CD14-positive monocyte (primary cell): ENCODE measurements around the gene XPO6. TPM values are rescaled to one million over a fixed set of nuclear protein-coding genes. Genes with fewer than 3 reads are reported as not detected.
A peak's percentile ranks its signal among the peaks of the same experiment; 100 is the strongest.

ENCODE experiments used
- DNase-seq, 3 donors: peaks; one replicate each; pipeline ENCODE4 v3.0.0-alpha.2; 2011 to 2022
- H2AFZ ChIP-seq: 2 replicates; pipeline ENCODE4 v1.6.0; 2012; ENCODE audit warnings: mild to moderate bottlenecking, low read depth, low read length, inconsistent platforms; ENCODE audit not compliant: insufficient read depth, poor library complexity, severe bottlenecking
- H3K27ac ChIP-seq, 2 donors: 1 replicate in 1 of 2; 2 replicates in 1 of 2; pipeline ENCODE4 v1.5.1; 2012 to 2013; ENCODE audit warnings: low read length in 2 of 2, control low read depth in 1 of 2, inconsistent platforms in 1 of 2, low read depth in 1 of 2, mild to moderate bottlenecking in 1 of 2
- H3K27me3 ChIP-seq, 2 donors: one replicate each; pipeline versions ENCODE4 v1.6.0 to v1.6.1; 2011 to 2013; ENCODE audit warnings: low read length in 2 of 2; ENCODE audit not compliant: control insufficient read depth in 2 of 2, insufficient read depth in 2 of 2
- H3K36me3 ChIP-seq, 2 donors: replicated peaks in 1 of 2; 1 replicate in 1 of 2; 2 replicates in 1 of 2; pipeline versions ENCODE4 v1.5.1 to v1.6.1; 2012 to 2013; ENCODE audit warnings: low read length in 2 of 2, control low read depth in 1 of 2, inconsistent platforms in 1 of 2, mild to moderate bottlenecking in 1 of 2; ENCODE audit not compliant: insufficient read depth in 2 of 2, control insufficient read depth in 1 of 2
- H3K4me1 ChIP-seq, 2 donors: 1 replicate in 1 of 2; 2 replicates in 1 of 2; pipeline versions ENCODE4 v1.5.1 to v1.6.1; 2012 to 2013; ENCODE audit warnings: low read length in 2 of 2, control low read depth in 1 of 2, inconsistent platforms in 1 of 2, mild to moderate bottlenecking in 1 of 2, moderate library complexity in 1 of 2; ENCODE audit not compliant: insufficient read depth in 2 of 2, control insufficient read depth in 1 of 2
- H3K4me2 ChIP-seq: replicated peaks from 2 replicates; pipeline ENCODE3; 2012; ENCODE audit warnings: low read length, moderate library complexity, mild to moderate bottlenecking; ENCODE audit not compliant: poor library complexity, severe bottlenecking; ENCODE audit errors: extremely low read depth
- H3K4me3 ChIP-seq, 3 experiments: fragments of 200-600 bp in 1 of 3; sonication (generic) in 1 of 3; replicated peaks in 1 of 3; 1 replicate in 2 of 3; 2 replicates in 1 of 3; pipeline ENCODE4 v1.5.1; 2011 to 2013; ENCODE audit warnings: low read length in 3 of 3, mild to moderate bottlenecking in 3 of 3, control low read depth in 2 of 3, low read depth in 2 of 3, inconsistent platforms in 1 of 3, moderate library complexity in 1 of 3
- H3K79me2 ChIP-seq: 2 replicates; pipeline ENCODE4 v1.6.0; 2012; ENCODE audit warnings: mild to moderate bottlenecking, control low read depth, inconsistent platforms, low read length, moderate library complexity; ENCODE audit not compliant: insufficient read depth
- H3K9ac ChIP-seq: 2 replicates; pipeline ENCODE4 v1.6.0; 2017; ENCODE audit warnings: low read length, mild to moderate bottlenecking; ENCODE audit not compliant: insufficient read depth, poor library complexity, severe bottlenecking
- H3K9me3 ChIP-seq, 2 donors: replicated peaks in 1 of 2; 1 replicate in 1 of 2; 2 replicates in 1 of 2; pipeline versions ENCODE4 v1.5.1 to v1.6.1; 2012 to 2013; ENCODE audit warnings: low read length in 2 of 2, control low read depth in 1 of 2; ENCODE audit not compliant: control insufficient read depth in 1 of 2, insufficient read depth in 1 of 2
- H4K20me1 ChIP-seq: 2 replicates; pipeline ENCODE4 v1.6.0; 2012; ENCODE audit warnings: mild to moderate bottlenecking, low read length, control low read depth, moderate library complexity; ENCODE audit not compliant: insufficient read depth
- H3K27ac Mint-ChIP-seq, 7 donors: one replicate each; pipeline ENCODE4 v1.8.0; 2020; ENCODE audit warnings: mild to moderate bottlenecking in 7 of 7, mixed read lengths in 7 of 7, moderate library complexity in 6 of 7, inconsistent platforms in 2 of 7
- H3K27me3 Mint-ChIP-seq, 3 donors: one replicate each; pipeline ENCODE4 v1.8.0; 2021 to 2022; ENCODE audit warnings: low read depth in 3 of 3, mild to moderate bottlenecking in 3 of 3, mixed read lengths in 3 of 3, moderate library complexity in 3 of 3, inconsistent platforms in 1 of 3
- H3K36me3 Mint-ChIP-seq, 2 donors: one replicate each; pipeline ENCODE4 v1.8.0; 2020; ENCODE audit warnings: mixed read lengths in 2 of 2, inconsistent platforms in 1 of 2, mild to moderate bottlenecking in 1 of 2
- H3K4me1 Mint-ChIP-seq: one replicate; pipeline ENCODE4 v1.8.0; 2020; ENCODE audit warnings: mild to moderate bottlenecking, mixed read lengths
- H3K4me3 Mint-ChIP-seq, 2 donors: one replicate each; pipeline ENCODE4 v1.8.0; 2020; ENCODE audit warnings: mild to moderate bottlenecking in 2 of 2, mixed read lengths in 2 of 2, moderate library complexity in 1 of 2
- H3K9me3 Mint-ChIP-seq, 7 donors: one replicate each; pipeline ENCODE4 v1.8.0; 2020 to 2022; ENCODE audit warnings: mixed read lengths in 7 of 7, mild to moderate bottlenecking in 6 of 7, moderate library complexity in 6 of 7, inconsistent platforms in 2 of 7
- WGBS: methylation state at CpG from one replicate; pipeline ENCODE4 v1.1.5; 2013; ENCODE audit warnings: missing lambda C conversion rate; ENCODE audit not compliant: insufficient coverage; 5-methylcytosine and 5-hydroxymethylcytosine counted together
- intact Hi-C, 2 donors: fragments of 100-400 bp; cut with micrococcal nuclease; formaldehyde crosslinking; loops; one replicate each; pipeline versions ENCODE4 v1.15.0 to v1.15.1; 2023
- polyA minus RNA-seq: library from RNA; depleted of rRNA, polyadenylated mRNA; stranded (reverse); fragments of >200 nt; gene quantifications from 2 replicates; pipeline ENCODE4 v1.2.3, GENCODE V29; 2012
- polyA plus RNA-seq, 3 donors: library from polyadenylated mRNA; depleted of rRNA in 1 of 3; unstranded in 2 of 3; stranded (reverse) in 1 of 3; fragments of 300-500 nt in 2 of 3; fragments of >200 nt in 1 of 3; fragmentation: Illumina TruSeq in 2 of 3; gene quantifications; 1 replicate in 2 of 3; 2 replicates in 1 of 3; pipeline ENCODE4 v1.2.3, GENCODE V29; 2012 to 2021
- total RNA-seq, 12 experiments: library from RNA in 1 of 12; stranded (reverse) in 1 of 12; fragments of 120-200 nt in 1 of 12; gene quantifications; one replicate each; pipeline ENCODE4 v1.2.4 and lab custom pipeline; 2013 to 2026; ENCODE audit warnings: mixed read lengths in 6 of 12, inconsistent platforms in 1 of 12
- TF ChIP-seq, protein P1 (sequence below): fragments of 200-600 bp; IDR thresholded peaks from one replicate; pipeline ENCODE4 v1.8.0; 2022; ENCODE audit warnings: antibody characterized with exemption, mild to moderate bottlenecking

XPO6 gene, protein sequence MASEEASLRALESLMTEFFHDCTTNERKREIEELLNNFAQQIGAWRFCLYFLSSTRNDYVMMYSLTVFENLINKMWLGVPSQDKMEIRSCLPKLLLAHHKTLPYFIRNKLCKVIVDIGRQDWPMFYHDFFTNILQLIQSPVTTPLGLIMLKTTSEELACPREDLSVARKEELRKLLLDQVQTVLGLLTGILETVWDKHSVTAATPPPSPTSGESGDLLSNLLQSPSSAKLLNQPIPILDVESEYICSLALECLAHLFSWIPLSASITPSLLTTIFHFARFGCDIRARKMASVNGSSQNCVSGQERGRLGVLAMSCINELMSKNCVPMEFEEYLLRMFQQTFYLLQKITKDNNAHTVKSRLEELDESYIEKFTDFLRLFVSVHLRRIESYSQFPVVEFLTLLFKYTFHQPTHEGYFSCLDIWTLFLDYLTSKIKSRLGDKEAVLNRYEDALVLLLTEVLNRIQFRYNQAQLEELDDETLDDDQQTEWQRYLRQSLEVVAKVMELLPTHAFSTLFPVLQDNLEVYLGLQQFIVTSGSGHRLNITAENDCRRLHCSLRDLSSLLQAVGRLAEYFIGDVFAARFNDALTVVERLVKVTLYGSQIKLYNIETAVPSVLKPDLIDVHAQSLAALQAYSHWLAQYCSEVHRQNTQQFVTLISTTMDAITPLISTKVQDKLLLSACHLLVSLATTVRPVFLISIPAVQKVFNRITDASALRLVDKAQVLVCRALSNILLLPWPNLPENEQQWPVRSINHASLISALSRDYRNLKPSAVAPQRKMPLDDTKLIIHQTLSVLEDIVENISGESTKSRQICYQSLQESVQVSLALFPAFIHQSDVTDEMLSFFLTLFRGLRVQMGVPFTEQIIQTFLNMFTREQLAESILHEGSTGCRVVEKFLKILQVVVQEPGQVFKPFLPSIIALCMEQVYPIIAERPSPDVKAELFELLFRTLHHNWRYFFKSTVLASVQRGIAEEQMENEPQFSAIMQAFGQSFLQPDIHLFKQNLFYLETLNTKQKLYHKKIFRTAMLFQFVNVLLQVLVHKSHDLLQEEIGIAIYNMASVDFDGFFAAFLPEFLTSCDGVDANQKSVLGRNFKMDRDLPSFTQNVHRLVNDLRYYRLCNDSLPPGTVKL
- total RNA-seq (2013): 117 TPM
- polyA plus RNA-seq (100 to 1,000 TPM in 1 of 3 donors, 10 to 100 TPM in 2; 35.7 to 166 (median 38.3) TPM), polyA minus RNA-seq (94.3 and 131 TPM in 2 replicates), total RNA-seq (lab: John Stamatoyannopoulos, UW) (81.0 to 149 (median 136) reads per million in 11 experiments)

GRCh38 chr16:28211758-28212531 is at the start of gene XPO6:
TSS of gene XPO6 (minus strand) at chr16:28211965. CDS start at chr16:28211368, 597 bp downstream.
- Histone ChIP-seq H3K36me3 (peaks cover 15 to 22% of the 10 kb centered on the region in 2 donors), H3K4me1 (peaks cover 24 to 34% of the 10 kb centered on the region in 2 donors), H3K79me2 (peaks cover 48% of the 10 kb centered on the region), H3K9ac (peak within 1 kb of the TSS; percentile 93), H3K4me2 (peak within 1 kb of the TSS; percentile 92), H3K27me3 (no peaks in the 10 kb centered on the region), H3K4me3 (peak within 1 kb of the TSS; percentile 67 to 95 (median 84)), H4K20me1 (peaks cover 42% of the 10 kb centered on the region), H2AFZ (peak within 1 kb of the TSS; percentile 52), H3K9me3 (no peaks in the 10 kb centered on the region), H3K27ac (peak within 1 kb of the TSS; percentile 66 to 94)
- DNase-seq: peak; percentile 92 to 96 (median 95)
- H3K27ac Mint-ChIP-seq: peak within 1 kb of the TSS; percentile 79 to 93 (median 88)
- H3K27me3 Mint-ChIP-seq: no peaks in the 10 kb centered on the region
- under 1% methylated on average over 62 of the region's 76 CpGs for WGBS
- H3K4me3 Mint-ChIP-seq: peak within 1 kb of the TSS; percentile 92 to 94
- peaks cover 32% of the 10 kb centered on the region for H3K4me1 Mint-ChIP-seq
- peaks cover 11 to 13% of the 10 kb centered on the region in 2 donors for H3K36me3 Mint-ChIP-seq
- intact Hi-C loops: loop anchor here (2.0 to 5.0 kb wide), 3 partner anchors 63 to 101 kb away; no protein-coding TSS in a partner anchor
- H3K9me3 Mint-ChIP-seq: peaks cover 0 to 2% (median 0%) of the 10 kb centered on the region in 7 donors
- TF ChIP-seq, protein P1, sequence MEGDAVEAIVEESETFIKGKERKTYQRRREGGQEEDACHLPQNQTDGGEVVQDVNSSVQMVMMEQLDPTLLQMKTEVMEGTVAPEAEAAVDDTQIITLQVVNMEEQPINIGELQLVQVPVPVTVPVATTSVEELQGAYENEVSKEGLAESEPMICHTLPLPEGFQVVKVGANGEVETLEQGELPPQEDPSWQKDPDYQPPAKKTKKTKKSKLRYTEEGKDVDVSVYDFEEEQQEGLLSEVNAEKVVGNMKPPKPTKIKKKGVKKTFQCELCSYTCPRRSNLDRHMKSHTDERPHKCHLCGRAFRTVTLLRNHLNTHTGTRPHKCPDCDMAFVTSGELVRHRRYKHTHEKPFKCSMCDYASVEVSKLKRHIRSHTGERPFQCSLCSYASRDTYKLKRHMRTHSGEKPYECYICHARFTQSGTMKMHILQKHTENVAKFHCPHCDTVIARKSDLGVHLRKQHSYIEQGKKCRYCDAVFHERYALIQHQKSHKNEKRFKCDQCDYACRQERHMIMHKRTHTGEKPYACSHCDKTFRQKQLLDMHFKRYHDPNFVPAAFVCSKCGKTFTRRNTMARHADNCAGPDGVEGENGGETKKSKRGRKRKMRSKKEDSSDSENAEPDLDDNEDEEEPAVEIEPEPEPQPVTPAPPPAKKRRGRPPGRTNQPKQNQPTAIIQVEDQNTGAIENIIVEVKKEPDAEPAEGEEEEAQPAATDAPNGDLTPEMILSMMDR: no peak
